GM18507 (cell line): ENCODE data around the gene ADAM17.

ENCODE experiments used
- DNase-seq: peaks from one replicate; pipeline ENCODE4 v3.0.0; 2011; ENCODE audit warnings: low read depth; ENCODE audit not compliant: insufficient read length; ENCODE audit errors: extremely low spot score
- FAIRE-seq: peaks from 2 replicates; lab custom pipeline; 2011; peaks lifted over from hg19 to GRCh38; lab: Jason Lieb, UNC

ADAM17 gene

DNA sequence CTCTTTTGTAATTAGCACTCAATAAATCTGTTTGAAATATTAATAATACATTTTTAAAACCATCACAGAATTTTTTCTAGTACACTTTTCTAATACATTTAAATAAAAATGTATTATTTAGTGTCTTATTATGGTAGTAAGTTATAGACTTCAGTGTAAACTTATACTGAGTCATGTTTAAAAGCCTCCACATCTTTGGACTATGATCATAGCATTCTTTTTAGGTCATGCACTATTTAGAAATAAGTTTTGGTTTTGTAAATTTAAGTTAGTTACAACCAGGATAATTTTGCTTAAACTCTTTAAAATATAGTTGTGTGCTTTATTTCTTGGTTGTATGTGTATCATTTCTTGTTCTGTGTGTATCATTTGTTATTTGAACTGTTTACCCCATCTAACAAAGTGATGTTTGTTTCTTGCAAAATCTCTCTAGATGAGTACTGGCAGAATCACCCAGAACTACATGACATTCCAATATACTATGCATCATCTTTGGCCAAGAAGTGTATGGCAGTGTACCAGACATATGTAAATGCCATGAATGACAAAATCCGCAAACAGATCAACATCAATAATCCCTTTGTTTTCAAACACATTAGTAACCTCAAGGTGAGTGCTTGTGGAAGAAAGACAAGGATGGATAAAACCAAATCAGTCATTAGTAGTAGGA, 115.4 kb downstream of the ADAM17 start:
- FAIRE-seq (no peak), DNase-seq (no peak)

DNA sequence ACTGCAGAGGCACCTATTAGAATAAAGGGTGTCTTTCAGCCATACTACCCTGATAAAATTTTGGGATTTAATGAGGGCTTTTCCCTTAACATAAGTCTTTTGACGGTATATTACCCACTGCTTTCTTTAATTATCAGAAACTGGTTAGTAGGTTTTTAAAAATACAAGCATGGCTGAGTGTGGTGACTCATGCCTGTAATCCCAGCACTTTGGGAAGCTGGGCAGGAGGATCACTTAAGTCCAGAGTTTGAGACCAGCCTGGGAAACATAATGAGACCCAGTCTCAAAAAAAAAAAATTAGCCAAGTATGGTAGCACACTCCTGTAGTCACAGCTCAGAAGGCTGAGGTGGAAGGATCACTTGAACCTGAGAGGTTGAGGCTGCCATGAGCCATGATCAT, 116.1 kb downstream of the ADAM17 start:
- DNase-seq (no peak), FAIRE-seq (no peak)
